Motor neuron (in vitro differentiated cells): ENCODE results near the gene HYCC2. TPM values are rescaled to one million over a fixed set of nuclear protein-coding genes. Genes with fewer than 3 reads are reported as not detected.
"Not testable (repeated sequence)": the region's sequence is repeated elsewhere in the genome, so short reads cannot be mapped to it uniquely, and the experiment has no call there.

Source experiments
- ATAC-seq, 8 experiments: fragments of 200-7000 bp; cut with Tn5 transposase; replicated peaks in 6 of 8; 2 replicates each; pipeline ENCODE4 v1.8.0; 2021; ENCODE audit warnings: mild to moderate bottlenecking in 8 of 8, moderate library complexity in 8 of 8
- H3K27ac ChIP-seq, 2 donors: fragments of 250-450 bp; sonication (Bioruptor Pico); 2 replicates each; pipeline ENCODE4 v1.9.0; 2021; ENCODE audit warnings: antibody characterized with exemption in 2 of 2, mild to moderate bottlenecking in 2 of 2, moderate library complexity in 1 of 2
- H3K4me1 ChIP-seq, 2 donors: fragments of 250-450 bp; sonication (Bioruptor Pico); replicated peaks in 1 of 2; 2 replicates each; pipeline ENCODE4 v1.6.1; 2021; ENCODE audit warnings: antibody characterized with exemption in 2 of 2, mild to moderate bottlenecking in 2 of 2, moderate library complexity in 1 of 2
- H3K4me3 ChIP-seq, 5 donors: fragments of 250-450 bp; sonication (Bioruptor Pico); 2 replicates each; pipeline ENCODE4 v1.9.0; 2021; ENCODE audit warnings: antibody characterized with exemption in 5 of 5, mild to moderate bottlenecking in 5 of 5, moderate library complexity in 4 of 5
- WGBS, 10 experiments: fragments of 450-650 bp; shearing (Covaris generic); methylation state at CpG; one replicate each; pipeline ENCODE4 v1.0.0; 2022; 5-methylcytosine and 5-hydroxymethylcytosine counted together
- in situ Hi-C, 9 experiments: fragments of 400-800 bp; cut with MboI; loops; one replicate each; pipeline ENCODE4 v1.15.0; 2021; ENCODE audit warnings: low sequenced_read_pairs in 9 of 9, low pct_unique_long_range_greater_than_20kb in 2 of 9; ENCODE audit not compliant: unreplicated experiment in 9 of 9
- total RNA-seq, 8 experiments: library from RNA; unstranded; fragments of 300-600 nt; gene quantifications; 2 replicates each; pipeline versions ENCODE4 v1.2.3 to v1.2.4, GENCODE V29; 2022

Gene HYCC2
- total RNA-seq, 8 experiments from 2014 or later, result 7.2 to 20.7 (median 15.6) TPM

DNA sequence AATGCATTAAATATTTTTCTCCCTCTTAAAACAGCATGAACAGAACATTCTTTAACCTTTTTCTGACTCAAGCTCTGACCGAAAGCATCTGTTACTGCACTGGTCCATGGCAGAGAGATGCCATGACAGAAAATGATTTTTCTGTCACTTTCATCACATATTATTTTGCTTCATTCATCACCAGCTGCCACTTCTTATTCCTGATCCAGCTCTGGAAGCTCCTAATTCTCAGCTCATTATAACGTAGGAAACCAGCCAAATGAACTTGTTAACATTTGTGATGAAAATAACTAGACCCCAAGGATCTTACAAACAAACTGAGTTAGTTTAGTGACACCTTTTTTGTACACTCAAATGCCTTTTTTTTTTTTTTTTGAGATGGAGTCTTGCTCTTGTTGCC is 36.9 kb upstream of the HYCC2 start:
- no peak overlapping the region for H3K4me3 ChIP-seq
- no peaks in the 10 kb centered on the region for H3K4me1 ChIP-seq
- H3K27ac ChIP-seq, result no peak overlapping the region
- no peak for ATAC-seq
- in situ Hi-C loops, result no loop called here
- 78 to 100% (median 93%) methylated on average over 1 to 2 of the region's 2 CpGs; no CpG with 5 or more reads in 1 of the 10 experiments for WGBS, 10 experiments

- in situ Hi-C loops, result no loop called here
- H3K27ac ChIP-seq, result no peak overlapping the region
- ATAC-seq, result no peak
- no peaks in the 10 kb centered on the region for H3K4me1 ChIP-seq
- 84 to 100% (median 100%) methylated on average over 1 to 2 of the region's 2 CpGs; no CpG with 5 or more reads in 5 of the 10 experiments for whole genome bisulfite sequencing, 10 experiments
- no peak overlapping the region for H3K4me3 ChIP-seq
These were observed 36.2 kb upstream of the HYCC2 start for GRCh38 chr2:201107624-201108023.

DNA sequence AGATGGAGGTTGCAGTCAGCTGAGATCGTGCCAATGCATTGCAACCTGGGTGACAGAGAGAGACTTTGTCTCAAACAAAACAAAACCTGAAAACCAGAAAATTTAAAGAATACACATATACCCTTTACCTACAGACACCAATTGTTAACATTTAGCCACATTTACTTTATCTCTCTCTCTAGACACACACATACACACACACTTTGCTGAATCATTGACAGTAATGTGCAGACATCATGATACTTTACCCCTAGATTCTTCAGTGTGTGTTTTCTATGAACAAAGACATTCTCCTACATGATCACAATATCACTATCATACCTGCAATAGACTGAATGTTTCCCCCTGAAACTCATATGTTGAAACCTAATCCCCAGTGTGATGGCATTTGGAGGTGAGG is 34.3 kb upstream of the HYCC2 start:
- in situ Hi-C loops, result no loop called here
- ATAC-seq, result no peak
- WGBS, 10 experiments, result 83 to 100% (median 100%) methylated on average over 1 of the region's 1 CpG; no CpG with 5 or more reads in 6 of the 10 experiments
- H3K27ac ChIP-seq, result no peak overlapping the region
- H3K4me3 ChIP-seq, result no peak overlapping the region
- H3K4me1 ChIP-seq, result no peaks in the 10 kb centered on the region

GRCh38 chr2:201100497-201100896 is 29.0 kb upstream of the HYCC2 start:
- in situ Hi-C loops, result no loop called here

GRCh38 chr2:201093573-201093972 is 22.1 kb upstream of the HYCC2 start:
- no peak overlapping the region for H3K27ac ChIP-seq
- WGBS, 10 experiments, result 20 to 100% (median 97%) methylated on average over 1 to 5 of the region's 5 CpGs; no CpG with 5 or more reads in 3 of the 10 experiments
- H3K4me1 ChIP-seq, result no peaks in the 10 kb centered on the region
- in situ Hi-C loops, result no loop called here
- no peak overlapping the region for H3K4me3 ChIP-seq
- no peak for ATAC-seq

More at GRCh38 chr2:201100497-201100896, 29.0 kb upstream of the HYCC2 start:
- Histone ChIP-seq H3K27ac (no peak overlapping the region), H3K4me1 (no peaks in the 10 kb centered on the region), H3K4me3 (no peak overlapping the region)
- 40 to 100% (median 89%) methylated on average over 1 to 3 of the region's 3 CpGs; no CpG with 5 or more reads in 2 of the 10 experiments for WGBS, 10 experiments
- no peak for ATAC-seq

- Histone ChIP-seq H3K27ac (no peak overlapping the region), H3K4me1 (no peaks in the 10 kb centered on the region), H3K4me3 (no peak overlapping the region)
- no peak for ATAC-seq
- in situ Hi-C loops, result no loop called here
- 80 to 100% (median 100%) methylated on average over 1 to 3 of the region's 4 CpGs; no CpG with 5 or more reads in 1 of the 10 experiments for WGBS, 10 experiments
These were observed 19.1 kb upstream of the HYCC2 start for GRCh38 chr2:201090574-201090973.

GRCh38 chr2:201084863-201085262 is 13.4 kb upstream of the HYCC2 start:
- Histone ChIP-seq H3K4me3 (no peak overlapping the region), H3K27ac (no peak overlapping the region), H3K4me1 (no peaks in the 10 kb centered on the region)
- in situ Hi-C loops, result no loop called here
- no peak for ATAC-seq
- 83 to 100% (median 100%) methylated on average over 1 to 2 of the region's 2 CpGs; no CpG with 5 or more reads in 3 of the 10 experiments for WGBS, 10 experiments

DNA sequence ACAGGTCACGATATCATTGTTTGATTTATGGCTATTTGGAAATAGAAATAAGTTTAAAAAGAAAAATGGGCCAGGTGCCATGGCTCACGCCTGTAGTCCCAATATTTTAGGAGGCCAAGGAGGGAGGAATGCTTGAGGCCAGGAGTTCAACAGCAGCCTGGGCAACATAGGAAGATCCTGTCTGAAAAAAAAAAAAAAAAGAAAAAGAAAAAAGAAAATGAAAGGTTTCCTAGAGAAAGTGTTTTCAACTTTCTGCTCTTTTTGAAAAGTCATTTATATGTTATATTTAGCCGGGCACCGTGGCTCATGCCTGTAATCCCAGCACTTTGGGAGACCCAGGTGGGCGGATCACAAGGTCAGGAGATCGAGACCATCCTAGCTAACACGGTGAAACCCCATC is 3.5 kb upstream of the HYCC2 start:
- Histone ChIP-seq H3K4me3 (no peak overlapping the region), H3K4me1 (peaks cover 5 to 13% of the 10 kb centered on the region in 2 donors), H3K27ac (no peak overlapping the region)
- WGBS, 10 experiments, result 80 to 97% (median 89%) methylated on average over 1 to 7 of the region's 7 CpGs
- ATAC-seq, result no peak
- in situ Hi-C loops, result loop anchor here in 2 of 9 experiments (25.0 kb wide), 2 partner anchors 113 to 163 kb away; partner anchors contain the start of gene ORC2 (in 1 of the 2)

DNA sequence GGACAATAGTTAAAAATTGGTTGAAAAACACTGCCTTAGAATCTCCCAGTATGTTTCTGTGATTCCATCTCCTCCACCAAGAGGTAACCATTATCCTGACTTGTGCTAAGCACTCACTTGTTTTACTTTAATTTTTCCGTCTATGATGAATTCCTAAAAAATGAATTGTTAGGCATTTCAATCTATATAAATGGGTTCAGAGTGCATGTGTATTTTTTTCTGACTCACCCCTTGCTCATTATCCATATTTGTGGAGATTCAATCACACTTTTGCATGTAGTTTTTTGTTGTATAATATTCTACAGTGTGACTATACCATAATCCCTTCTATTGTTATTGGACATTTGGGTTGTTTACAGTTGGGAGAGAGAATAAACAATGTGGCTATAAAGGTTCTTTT is 1.6 kb upstream of the HYCC2 start:
- in situ Hi-C loops, result loop anchor here in 2 of 9 experiments (25.0 kb wide), 2 partner anchors 111 to 161 kb away; partner anchors contain the start of gene ORC2 (in 1 of the 2)
- H3K4me3 ChIP-seq, result peak overlapping the region in 1 of 5 donors; percentile 93
- H3K27ac ChIP-seq, result no peak overlapping the region
- WGBS, 10 experiments, result 33 to 100% (median 100%) methylated on average over 1 of the region's 1 CpG; no CpG with 5 or more reads in 1 of the 10 experiments
- ATAC-seq, result no peak
- H3K4me1 ChIP-seq, result peaks cover 10 to 25% of the 10 kb centered on the region in 2 donors

- in situ Hi-C loops, result loop anchor here in 2 of 9 experiments (25.0 kb wide), 2 partner anchors 110 to 160 kb away; partner anchors contain the start of gene ORC2 (in 1 of the 2)
- WGBS, 10 experiments, result 0 to 14% (median 0%) methylated on average over 2 to 5 of the region's 5 CpGs
- Histone ChIP-seq H3K4me1 (peaks cover 10 to 25% of the 10 kb centered on the region in 2 donors), H3K27ac (peak overlapping the region; percentile 97), H3K4me3 (peak overlapping the region; percentile 57 to 95 (median 85))
- peak in 1 of 8 experiments; percentile 16 for ATAC-seq
These were observed 695 bp upstream of the HYCC2 start for GRCh38 chr2:201072201-201072530.

DNA sequence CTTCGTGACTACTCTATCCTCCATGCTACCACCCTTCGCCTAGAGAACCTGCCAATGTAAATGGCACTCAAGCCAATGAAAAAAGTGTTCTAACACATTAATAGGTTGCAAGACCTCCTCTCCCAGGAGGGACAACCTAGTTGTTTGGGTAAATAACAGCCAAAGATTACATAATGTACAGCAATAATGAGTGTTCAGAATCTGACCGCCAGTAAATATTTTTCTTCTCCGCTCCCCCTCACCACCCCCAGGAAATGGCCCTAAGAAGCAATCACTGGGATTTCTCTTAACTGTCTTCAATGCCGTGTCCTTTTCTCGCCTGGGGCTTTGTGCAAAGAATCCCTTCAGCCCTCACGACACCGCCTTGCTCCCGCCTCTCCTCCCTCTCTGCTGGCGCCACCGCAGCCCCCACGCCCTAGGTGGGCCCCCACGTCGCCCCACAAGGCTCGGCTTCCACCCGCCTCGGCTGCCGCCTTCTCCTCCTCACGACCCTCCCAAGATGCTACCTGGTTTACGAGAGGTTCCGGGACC is 458 bp downstream of the HYCC2 start:
- 0 to 7% (median 0%) methylated on average over 1 to 4 of the region's 21 CpGs; no CpG with 5 or more reads in 4 of the 10 experiments for WGBS, 10 experiments
- H3K4me1 ChIP-seq, result peaks cover 10 to 25% of the 10 kb centered on the region in 2 donors
- in situ Hi-C loops, result loop anchor here in 2 of 9 experiments (25.0 kb wide), 2 partner anchors 109 to 159 kb away; partner anchors contain the start of gene ORC2 (in 1 of the 2)
- H3K27ac ChIP-seq, result peak overlapping the region; percentile 97
- peak overlapping the region; percentile 57 to 95 (median 85) for H3K4me3 ChIP-seq
- ATAC-seq, result peak; percentile 32 to 52 (median 48)

- WGBS, 10 experiments, result 53 to 100% (median 69%) methylated on average over 1 to 2 of the region's 2 CpGs; no CpG with 5 or more reads in 3 of the 10 experiments
- Histone ChIP-seq H3K27ac (no peak overlapping the region), H3K4me3 (no peak overlapping the region), H3K4me1 (peaks cover 5 to 11% of the 10 kb centered on the region in 2 donors)
- no peak for ATAC-seq
- in situ Hi-C loops, result loop anchor here in 2 of 9 experiments (25.0 kb wide), 2 partner anchors 103 to 153 kb away; partner anchors contain the start of gene ORC2 (in 1 of the 2)
These were observed 6.6 kb downstream of the HYCC2 start for GRCh38 chr2:201064797-201065329.

- ATAC-seq, H3K4me1 ChIP-seq, H3K4me3 ChIP-seq, H3K27ac ChIP-seq: not testable (repeated sequence)
- 100% methylated on average over 2 of the region's 5 CpGs; no CpG with 5 or more reads in 8 of the 10 experiments for WGBS, 10 experiments
- in situ Hi-C loops, result loop anchor here in 2 of 9 experiments (25.0 kb wide), 2 partner anchors 101 to 151 kb away; partner anchors contain the start of gene ORC2 (in 1 of the 2)
These were observed 8.0 kb downstream of the HYCC2 start for GRCh38 chr2:201063516-201063915.
